RKO (cell line): ENCODE results near the gene NSF.
"Not testable (repeated sequence)": the region's sequence is repeated elsewhere in the genome, so short reads cannot be mapped to it uniquely, and the experiment has no call there.

Experiments used
- DNase-seq: peaks from one replicate; pipeline ENCODE4 v3.0.0-alpha.2; 2016; ENCODE audit warnings: low spot score

NSF gene

DNA sequence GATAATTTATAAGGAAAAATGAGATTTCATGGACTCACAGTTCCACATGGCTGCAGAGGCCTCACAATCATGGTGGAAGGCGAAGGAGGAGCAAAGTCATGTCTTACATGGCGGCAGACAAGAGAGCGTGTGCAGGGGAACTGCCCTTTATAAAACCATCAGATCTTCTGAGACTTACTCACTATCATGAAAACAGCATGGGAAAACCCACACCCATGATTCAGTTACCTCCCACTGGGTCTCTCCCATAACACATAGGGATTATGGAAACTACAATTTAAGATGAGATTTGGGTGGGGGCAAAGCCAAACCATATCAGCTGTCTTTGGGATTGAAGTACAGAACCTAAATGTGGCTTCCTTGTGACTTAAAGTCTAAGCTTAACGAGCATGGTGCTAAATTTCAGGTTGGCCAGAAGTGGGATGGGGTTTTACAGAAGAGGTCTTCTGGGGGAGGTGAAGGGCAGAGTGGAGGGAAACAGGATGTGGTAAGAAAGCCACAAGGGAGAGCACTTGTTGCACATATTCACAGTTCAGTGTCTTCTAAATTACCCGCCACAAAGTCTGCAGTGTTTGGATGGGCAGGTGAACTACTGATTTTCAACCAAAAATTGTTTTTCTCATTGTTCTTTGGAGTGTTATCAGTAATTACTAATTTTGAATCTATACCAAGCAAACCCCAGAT is 38.4 kb downstream of the NSF start:
- not testable (repeated sequence) for DNase-seq

GRCh38 chr17:46632146-46632545 is 41.7 kb downstream of the NSF start:
- not testable (repeated sequence) for DNase-seq

- not testable (repeated sequence) for DNase-seq
These were observed 44.4 kb downstream of the NSF start for GRCh38 chr17:46634844-46635243.

DNA sequence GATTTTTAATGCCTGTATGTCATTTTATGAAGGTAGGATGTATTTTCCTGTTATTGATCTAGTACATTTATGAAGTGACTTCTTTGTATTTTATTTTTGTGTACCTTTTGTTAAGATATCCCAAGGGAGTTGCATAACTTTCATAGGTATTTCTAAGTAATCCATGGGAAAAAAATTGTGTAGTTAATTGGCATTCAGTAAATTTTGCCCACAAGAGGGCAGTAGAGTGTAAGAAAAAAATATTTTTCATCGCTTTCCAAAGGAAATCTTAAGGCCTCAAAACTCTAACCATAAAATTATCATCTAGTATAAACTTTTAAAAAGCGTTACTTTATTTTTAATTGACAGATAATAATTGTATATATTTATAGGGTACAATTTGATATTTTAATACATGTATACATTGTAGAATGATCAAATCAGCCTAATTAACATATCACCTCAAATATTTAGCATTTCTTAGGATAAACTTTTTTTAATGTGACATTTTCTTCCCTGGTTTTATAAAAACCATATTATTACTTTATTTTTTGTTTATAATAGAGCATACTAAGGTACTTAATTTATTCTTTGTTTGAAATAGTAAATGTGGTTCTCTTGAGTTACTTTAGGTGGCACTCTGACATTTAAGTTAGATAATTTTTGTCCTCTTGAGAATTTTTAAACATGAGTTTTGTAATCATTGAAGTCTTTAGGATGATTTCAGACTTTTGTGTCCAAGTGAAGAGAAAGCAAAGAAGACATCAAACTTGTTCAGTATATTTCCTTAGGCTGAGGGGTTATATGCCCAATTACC is 51.6 kb downstream of the NSF start:
- DNase-seq: not testable (repeated sequence)

GRCh38 chr17:46647251-46647650 is 56.8 kb downstream of the NSF start:
- not testable (repeated sequence) for DNase-seq

DNA sequence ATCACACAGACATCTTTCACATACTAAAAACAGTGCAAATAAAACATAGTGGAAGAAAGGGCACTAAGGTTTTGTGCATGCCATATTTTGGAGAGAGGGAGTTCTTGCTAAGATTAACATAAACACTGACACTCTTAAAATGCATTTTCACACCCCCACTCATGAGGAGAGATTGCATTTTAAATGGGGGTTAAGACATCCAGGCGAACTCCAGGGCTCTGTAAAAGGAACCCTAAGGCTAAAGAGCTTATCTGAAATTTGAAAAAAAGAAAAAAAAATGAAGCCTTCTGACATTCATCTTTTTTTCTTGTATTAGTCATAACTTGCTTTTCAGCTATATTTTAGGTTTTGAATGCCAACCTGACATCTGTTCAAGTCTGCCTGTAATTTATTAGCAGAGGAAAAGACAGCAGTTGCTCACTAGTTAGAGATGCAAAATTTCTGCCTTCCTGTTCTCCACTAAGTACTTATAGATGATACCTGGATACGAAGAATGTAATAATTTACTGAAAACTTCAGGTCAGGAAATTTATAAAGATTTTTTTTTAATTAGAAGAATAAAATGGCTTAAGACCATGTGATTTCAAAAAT is 57.3 kb downstream of the NSF start:
- not testable (repeated sequence) for DNase-seq

DNA sequence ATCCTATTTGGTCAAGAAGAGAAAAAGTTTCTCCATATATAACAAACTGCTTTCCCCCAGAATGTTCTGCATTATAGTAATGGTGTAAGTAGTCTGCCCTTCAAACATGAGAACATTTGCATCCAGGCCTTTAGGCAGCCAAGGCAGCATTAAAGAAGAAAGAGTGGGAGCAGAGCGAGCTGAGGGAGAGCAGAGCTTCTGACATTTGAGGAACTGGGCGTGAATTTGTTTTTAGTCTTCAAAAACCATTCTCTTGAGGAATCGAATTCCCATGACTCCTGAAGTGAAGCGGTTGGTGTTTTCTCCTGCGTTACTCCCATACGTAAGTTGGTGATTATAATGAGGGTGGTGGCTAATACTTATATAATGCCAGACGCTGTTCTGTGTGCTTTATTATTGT is 58.8 kb downstream of the NSF start:
- DNase-seq: not testable (repeated sequence)

- not testable (repeated sequence) for DNase-seq
These were observed 61.7 kb downstream of the NSF start for GRCh38 chr17:46652024-46652643.

GRCh38 chr17:46658235-46658634 is 67.8 kb downstream of the NSF start:
- DNase-seq: not testable (repeated sequence)

DNA sequence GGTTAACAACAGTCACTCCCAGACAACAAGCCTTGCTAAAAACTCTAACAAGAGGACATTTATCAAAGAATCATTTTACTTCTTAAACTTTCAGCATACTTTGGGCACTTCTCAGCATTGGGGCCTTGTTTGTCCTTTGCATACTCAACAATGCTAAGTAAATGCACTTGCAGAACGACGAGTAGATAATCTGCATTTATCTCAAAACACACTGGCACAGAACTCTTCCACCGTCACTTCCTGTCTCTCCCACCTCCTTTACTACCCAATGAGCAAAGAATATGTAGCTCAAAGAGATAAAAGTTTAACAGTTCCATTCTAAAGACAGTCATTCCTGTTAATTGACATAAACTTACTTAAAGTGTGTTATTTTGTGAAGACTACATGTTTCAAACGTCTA is 69.2 kb downstream of the NSF start:
- DNase-seq: not testable (repeated sequence)

DNA sequence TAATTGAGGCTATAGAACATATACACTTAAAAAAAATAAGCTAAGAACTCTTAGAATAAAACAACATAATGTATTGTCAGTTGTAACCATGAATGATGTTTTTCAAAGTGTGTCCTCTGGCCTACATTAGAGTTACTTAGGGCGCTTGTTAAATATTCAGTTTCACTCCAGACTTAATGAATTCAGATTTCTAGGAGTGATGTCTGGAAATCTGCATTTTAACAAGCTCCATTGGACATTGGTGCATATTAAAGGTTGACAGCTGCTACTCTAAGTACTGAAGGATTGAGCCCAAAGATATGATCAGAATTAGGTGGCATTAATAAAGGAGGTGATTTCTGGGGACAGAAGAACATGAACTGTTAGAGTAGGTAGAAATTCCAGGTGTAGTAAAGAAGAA is 72.7 kb downstream of the NSF start:
- DNase-seq: not testable (repeated sequence)

DNA sequence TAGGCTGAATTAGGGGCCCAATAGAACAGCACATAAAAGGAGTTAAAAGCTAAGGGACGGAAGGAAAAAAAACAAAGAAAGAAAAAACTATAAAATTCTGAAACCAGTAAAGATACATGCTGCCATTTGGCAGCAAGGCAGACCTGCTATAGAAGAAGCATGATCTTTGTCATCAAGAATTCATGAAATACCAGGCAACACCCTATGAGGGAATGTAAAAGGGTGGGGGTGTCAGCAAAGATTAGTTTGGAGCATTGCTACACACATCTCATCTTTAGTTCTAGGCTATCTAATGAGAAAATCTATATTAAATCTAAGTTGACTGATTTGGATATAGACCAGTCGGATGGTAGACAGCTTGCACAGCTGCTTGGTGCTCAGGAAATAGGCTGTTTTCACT is 73.1 kb downstream of the NSF start:
- not testable (repeated sequence) for DNase-seq

- not testable (repeated sequence) for DNase-seq
These were observed 75.5 kb downstream of the NSF start for GRCh38 chr17:46665969-46666368.

DNA sequence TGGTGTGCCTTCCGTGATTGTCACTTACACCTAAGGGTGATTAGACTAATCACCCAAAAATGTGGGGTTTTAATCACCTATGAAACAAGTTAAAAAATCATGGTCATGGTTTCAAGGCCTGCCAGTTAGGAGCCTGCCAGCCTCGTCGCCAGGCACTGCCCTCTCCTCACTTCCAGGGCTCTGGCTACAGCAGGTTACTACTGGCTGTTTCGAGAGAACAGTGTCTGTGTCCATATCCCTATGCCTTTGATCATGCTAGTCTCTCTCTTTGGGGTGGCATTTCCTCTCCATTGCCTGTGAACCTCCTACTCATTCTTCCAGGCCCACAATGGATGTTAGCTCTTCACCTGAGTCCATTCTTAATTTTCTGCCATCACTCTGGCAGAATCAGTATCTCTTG is 80.3 kb downstream of the NSF start:
- DNase-seq: not testable (repeated sequence)

GRCh38 chr17:46672777-46673176 is 82.3 kb downstream of the NSF start:
- DNase-seq: not testable (repeated sequence)

DNA sequence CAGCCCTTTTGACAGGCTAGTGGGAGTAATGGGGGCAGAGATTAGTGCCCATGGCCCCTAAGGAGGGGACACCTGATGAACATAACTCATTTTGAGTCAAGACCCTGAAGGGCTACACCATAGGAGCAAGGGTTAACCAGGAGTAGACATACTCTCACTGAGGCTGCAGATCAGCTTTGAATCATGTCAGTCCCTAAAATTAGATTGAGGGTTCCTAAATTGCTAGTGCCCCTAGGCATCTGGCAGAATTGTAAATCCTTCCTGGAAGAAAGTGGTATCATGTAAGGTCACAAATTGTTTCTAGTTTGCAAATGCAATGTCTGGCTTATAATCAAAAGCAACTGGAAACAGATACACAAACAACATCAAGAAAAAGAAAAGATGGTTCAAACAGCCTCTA is 87.3 kb downstream of the NSF start:
- DNase-seq: not testable (repeated sequence)

DNA sequence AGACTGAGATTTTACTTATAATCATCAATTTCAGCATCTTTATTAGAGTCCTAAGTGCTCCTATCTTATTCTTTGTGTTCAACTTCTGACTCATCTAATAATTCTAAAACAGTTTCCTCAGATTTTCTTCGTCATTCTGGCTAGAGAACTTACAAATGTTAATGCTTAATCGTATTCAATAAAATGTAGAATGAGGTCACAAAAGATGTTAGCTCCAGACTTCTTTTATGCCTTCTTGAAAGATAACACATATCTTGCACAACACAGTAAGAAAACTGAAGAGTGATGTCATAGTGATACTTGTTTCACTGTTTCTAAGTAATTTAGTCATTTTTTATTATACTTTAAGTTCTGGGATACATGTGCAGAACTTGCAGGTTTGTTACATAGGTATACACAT is 93.2 kb downstream of the NSF start:
- not testable (repeated sequence) for DNase-seq

- not testable (repeated sequence) for DNase-seq
These were observed 94.8 kb downstream of the NSF start for GRCh38 chr17:46685284-46685683.

DNA sequence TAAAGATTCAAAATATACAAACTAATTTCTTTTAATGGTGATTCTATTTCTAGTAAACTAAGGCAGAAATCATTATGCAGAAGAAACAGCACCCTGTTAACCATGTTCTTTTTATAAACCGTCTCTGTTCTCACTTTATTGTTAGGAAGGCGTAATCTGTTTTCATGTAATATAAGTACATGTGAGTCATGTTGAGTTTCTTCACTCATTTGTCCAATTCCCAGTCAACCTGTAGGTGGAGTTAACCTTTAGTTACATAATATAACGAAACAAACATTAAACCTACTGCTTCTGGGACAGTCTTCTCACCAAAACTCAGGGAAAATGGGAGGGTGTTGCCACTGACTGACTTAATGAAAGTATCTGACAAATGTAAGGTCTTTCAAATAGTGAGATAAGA is 101.7 kb downstream of the NSF start:
- DNase-seq: not testable (repeated sequence)

GRCh38 chr17:46693283-46693682 is 102.8 kb downstream of the NSF start:
- not testable (repeated sequence) for DNase-seq

DNA sequence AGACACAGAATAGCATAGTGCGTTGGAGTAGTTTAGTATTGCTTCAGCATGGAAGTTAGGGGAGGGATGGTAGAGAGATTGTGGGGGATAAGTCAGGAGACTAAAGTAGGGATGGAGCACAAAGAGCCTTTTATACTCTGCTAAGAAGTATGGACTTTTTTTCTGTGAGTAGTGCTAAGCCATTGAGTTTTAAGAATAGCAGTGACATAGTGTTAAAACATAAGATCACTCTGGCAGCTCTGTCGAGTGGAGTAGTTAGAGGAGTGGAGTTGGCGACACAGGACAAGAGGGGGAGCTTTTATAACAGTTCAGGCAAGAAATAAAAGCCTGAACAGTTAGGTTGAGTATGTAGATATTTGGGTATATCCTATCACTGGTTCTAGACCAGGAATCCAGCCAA is 106.1 kb downstream of the NSF start:
- DNase-seq: not testable (repeated sequence)

DNA sequence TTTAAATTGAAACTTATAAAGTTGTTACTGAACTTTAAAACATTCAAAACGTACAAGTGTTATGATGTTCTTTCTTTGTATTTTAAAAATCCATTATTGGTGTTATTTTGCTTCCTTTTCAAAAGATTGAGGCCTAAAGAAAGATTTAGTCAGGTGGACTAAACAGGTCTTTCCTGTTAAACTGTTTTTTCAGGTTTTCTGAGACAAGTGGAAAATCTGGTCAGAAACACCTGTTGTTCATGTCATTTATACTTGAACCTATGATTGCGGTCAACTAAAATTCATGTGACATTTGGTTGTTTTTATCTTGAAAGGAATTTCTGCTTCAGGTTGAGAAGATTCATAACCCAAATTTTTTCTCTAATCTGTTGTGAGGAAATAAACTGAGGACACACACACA is 108.5 kb downstream of the NSF start:
- DNase-seq: not testable (repeated sequence)
